WTC11 (cell line): ENCODE results near the gene LGMN.

Experiments used
- AR ChIP-seq: fragments of 250-450 bp; sonication (Bioruptor Pico); IDR thresholded peaks from 2 replicates; pipeline ENCODE4 v1.9.0; 2021; ENCODE audit warnings: mild to moderate bottlenecking
- FOXJ3 ChIP-seq: sonication (generic); formaldehyde crosslinking; IDR thresholded peaks from 2 replicates; pipeline ENCODE4 v1.9.0; 2021; ENCODE audit warnings: missing genetic modification reagents, mild to moderate bottlenecking, borderline replicate concordance
- FOXP1 ChIP-seq: sonication (generic); formaldehyde crosslinking; IDR thresholded peaks from 2 replicates; pipeline ENCODE4 v1.8.0; 2022; ENCODE audit warnings: missing genetic modification reagents, mild to moderate bottlenecking, moderate library complexity, borderline replicate concordance
- MYBL2 ChIP-seq: sonication (generic); formaldehyde crosslinking; IDR thresholded peaks from 2 replicates; pipeline ENCODE4 v1.8.1; 2023; ENCODE audit warnings: mild to moderate bottlenecking, moderate library complexity, missing genetic modification reagents
- NR3C1 ChIP-seq: sonication (generic); formaldehyde crosslinking; conservative IDR thresholded peaks from 2 replicates; pipeline ENCODE4 v1.8.1; 2023; ENCODE audit warnings: low read depth, mild to moderate bottlenecking, missing genetic modification reagents
- SMAD4 ChIP-seq: sonication (generic); formaldehyde crosslinking; IDR thresholded peaks from 2 replicates; pipeline ENCODE4 v1.8.0; 2022; ENCODE audit warnings: mild to moderate bottlenecking, missing genetic modification reagents
- TCF7 ChIP-seq: sonication (generic); formaldehyde crosslinking; IDR thresholded peaks from 2 replicates; pipeline ENCODE4 v1.8.0; 2022; ENCODE audit warnings: mild to moderate bottlenecking, low read depth, missing genetic modification reagents, moderate library complexity
- TEAD4 ChIP-seq: sonication (generic); formaldehyde crosslinking; IDR thresholded peaks from 2 replicates; pipeline ENCODE4 v1.8.0; 2022; ENCODE audit warnings: mild to moderate bottlenecking, missing genetic modification reagents
- ZNF232 ChIP-seq: sonication (generic); formaldehyde crosslinking; IDR thresholded peaks from 2 replicates; pipeline ENCODE4 v1.8.0; 2022; ENCODE audit warnings: mild to moderate bottlenecking, missing genetic modification reagents
- TF ChIP-seq, protein P1 (sequence below): sonication (generic); formaldehyde crosslinking; IDR thresholded peaks from 2 replicates; pipeline ENCODE4 v1.8.1; 2023; ENCODE audit warnings: mild to moderate bottlenecking, missing genetic modification reagents, moderate library complexity
- TF ChIP-seq, protein P2 (sequence below): sonication (generic); formaldehyde crosslinking; IDR thresholded peaks from 2 replicates; pipeline ENCODE4 v1.8.1; 2022; ENCODE audit warnings: low read depth, mild to moderate bottlenecking, moderate library complexity, missing genetic modification reagents, borderline replicate concordance
- TF ChIP-seq, protein P3 (sequence below): sonication (generic); formaldehyde crosslinking; IDR thresholded peaks from 2 replicates; pipeline ENCODE4 v1.8.1; 2022; ENCODE audit warnings: low read depth, missing genetic modification reagents, borderline replicate concordance

DNA sequence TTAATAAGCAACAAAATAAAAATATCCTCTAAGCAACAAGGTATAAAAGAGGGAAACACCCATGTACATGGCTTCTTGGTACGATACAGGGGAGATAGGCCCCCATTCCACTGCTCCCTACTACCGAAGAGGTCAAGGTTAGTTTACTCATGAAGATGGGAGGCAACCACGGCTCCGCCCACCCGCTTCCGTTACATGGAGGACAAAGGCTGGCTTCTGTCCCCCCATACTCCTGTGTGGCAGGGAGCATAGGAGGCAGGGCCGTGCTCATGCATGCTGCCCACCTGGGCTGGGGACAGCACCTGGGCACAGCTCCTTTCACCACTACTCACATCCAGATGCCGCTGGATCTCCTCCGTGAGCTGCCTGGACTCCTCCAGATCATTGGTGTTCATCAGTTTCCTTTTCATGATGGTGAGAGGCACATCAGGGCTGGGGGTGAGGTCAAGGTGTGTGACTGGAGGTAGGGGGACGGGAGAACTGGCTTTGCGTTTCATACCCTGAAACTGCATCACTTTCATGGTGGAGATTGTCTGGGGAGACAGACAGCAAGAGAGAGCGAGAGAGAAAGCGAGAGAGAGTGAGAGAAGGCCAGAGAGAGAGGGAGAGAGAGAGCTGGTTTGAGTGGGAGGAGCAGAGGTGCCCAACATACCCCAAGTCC lies 39.0 kb downstream of the LGMN start:
- TF ChIP-seq MYBL2 (CRISPR knock-in tag) (no peak), TEAD4 (CRISPR knock-in tag) (no peak), AR (CRISPR knock-in tag) (no peak), SMAD4 (no peak), ZNF232 (CRISPR knock-in tag) (no peak), TCF7 (CRISPR knock-in tag) (no peak), FOXP1 (CRISPR knock-in tag) (no peak), NR3C1 (CRISPR knock-in tag) (no peak), FOXJ3 (CRISPR knock-in tag) (no peak)
- TF ChIP-seq, protein P1, sequence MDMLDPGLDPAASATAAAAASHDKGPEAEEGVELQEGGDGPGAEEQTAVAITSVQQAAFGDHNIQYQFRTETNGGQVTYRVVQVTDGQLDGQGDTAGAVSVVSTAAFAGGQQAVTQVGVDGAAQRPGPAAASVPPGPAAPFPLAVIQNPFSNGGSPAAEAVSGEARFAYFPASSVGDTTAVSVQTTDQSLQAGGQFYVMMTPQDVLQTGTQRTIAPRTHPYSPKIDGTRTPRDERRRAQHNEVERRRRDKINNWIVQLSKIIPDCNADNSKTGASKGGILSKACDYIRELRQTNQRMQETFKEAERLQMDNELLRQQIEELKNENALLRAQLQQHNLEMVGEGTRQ (CRISPR knock-in tag) = no peak
- TF ChIP-seq, protein P2, sequence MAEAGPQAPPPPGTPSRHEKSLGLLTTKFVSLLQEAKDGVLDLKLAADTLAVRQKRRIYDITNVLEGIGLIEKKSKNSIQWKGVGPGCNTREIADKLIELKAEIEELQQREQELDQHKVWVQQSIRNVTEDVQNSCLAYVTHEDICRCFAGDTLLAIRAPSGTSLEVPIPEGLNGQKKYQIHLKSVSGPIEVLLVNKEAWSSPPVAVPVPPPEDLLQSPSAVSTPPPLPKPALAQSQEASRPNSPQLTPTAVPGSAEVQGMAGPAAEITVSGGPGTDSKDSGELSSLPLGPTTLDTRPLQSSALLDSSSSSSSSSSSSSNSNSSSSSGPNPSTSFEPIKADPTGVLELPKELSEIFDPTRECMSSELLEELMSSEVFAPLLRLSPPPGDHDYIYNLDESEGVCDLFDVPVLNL (CRISPR knock-in tag) = no peak
- TF ChIP-seq, protein P3, sequence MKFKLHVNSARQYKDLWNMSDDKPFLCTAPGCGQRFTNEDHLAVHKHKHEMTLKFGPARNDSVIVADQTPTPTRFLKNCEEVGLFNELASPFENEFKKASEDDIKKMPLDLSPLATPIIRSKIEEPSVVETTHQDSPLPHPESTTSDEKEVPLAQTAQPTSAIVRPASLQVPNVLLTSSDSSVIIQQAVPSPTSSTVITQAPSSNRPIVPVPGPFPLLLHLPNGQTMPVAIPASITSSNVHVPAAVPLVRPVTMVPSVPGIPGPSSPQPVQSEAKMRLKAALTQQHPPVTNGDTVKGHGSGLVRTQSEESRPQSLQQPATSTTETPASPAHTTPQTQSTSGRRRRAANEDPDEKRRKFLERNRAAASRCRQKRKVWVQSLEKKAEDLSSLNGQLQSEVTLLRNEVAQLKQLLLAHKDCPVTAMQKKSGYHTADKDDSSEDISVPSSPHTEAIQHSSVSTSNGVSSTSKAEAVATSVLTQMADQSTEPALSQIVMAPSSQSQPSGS (CRISPR knock-in tag) = no peak
